HG03469 (cell line): ENCODE measurements around the gene SLC26A1.

ENCODE experiments used
- ATAC-seq: cut with Tn5 transposase; IDR thresholded peaks from one replicate; pipeline ENCODE4 v1.9.1; 2021; ENCODE audit warnings: mild to moderate bottlenecking, moderate library complexity, moderate number of reproducible peaks; ENCODE audit not compliant: unreplicated experiment

Gene SLC26A1, protein sequence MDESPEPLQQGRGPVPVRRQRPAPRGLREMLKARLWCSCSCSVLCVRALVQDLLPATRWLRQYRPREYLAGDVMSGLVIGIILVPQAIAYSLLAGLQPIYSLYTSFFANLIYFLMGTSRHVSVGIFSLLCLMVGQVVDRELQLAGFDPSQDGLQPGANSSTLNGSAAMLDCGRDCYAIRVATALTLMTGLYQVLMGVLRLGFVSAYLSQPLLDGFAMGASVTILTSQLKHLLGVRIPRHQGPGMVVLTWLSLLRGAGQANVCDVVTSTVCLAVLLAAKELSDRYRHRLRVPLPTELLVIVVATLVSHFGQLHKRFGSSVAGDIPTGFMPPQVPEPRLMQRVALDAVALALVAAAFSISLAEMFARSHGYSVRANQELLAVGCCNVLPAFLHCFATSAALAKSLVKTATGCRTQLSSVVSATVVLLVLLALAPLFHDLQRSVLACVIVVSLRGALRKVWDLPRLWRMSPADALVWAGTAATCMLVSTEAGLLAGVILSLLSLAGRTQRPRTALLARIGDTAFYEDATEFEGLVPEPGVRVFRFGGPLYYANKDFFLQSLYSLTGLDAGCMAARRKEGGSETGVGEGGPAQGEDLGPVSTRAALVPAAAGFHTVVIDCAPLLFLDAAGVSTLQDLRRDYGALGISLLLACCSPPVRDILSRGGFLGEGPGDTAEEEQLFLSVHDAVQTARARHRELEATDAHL

DNA sequence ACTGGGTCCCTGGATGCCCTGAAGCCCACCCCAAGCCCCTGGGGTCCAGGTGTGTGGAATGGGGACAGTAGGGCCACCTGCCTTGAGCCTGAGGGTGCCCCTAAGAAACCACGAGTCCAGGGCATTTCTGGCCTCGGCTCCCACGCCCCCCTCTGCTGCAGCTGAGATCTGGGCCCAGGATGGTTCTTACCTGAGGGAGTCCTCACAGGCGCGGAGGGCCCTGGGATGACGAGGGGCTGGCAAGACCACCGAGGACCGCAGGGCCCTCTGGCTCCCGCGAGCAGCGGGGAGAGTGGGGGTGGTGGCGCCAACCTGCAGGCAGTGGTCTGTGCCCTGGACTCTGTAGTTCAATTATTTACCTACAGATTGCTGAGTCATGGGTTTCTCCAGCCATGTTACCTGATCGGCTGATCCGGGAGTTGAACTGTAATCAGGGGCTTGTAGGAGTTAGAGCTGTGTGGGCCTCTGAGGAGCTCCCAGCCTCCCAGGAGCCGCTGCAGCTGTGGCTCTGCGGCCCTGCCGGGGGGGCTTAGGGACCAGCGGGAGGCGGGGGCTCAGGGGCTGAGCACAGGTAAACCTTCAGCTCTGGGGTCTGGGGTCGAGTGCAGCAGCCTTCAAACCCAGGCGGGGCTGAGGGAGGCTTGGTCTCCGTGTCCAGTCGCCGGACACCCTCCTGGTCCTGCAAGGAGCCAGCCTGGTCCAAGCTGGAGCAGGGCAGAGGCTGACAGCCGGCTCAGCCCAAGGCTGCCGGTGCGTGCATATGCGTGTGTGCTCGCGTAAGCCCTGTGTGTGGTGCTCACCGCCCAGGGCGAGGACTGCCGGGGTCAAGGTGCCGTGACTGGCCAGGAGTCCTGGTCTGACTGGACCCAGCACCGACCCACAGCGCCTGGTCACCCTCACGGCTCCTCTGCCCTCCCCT is at the start of gene SLC26A1:
Gene SLC26A1 (minus strand): TSS at position 294 of the 919 bp plus-strand sequence. CDS start 1,701 bp downstream, outside the sequence.
- ATAC-seq, result no peak

DNA sequence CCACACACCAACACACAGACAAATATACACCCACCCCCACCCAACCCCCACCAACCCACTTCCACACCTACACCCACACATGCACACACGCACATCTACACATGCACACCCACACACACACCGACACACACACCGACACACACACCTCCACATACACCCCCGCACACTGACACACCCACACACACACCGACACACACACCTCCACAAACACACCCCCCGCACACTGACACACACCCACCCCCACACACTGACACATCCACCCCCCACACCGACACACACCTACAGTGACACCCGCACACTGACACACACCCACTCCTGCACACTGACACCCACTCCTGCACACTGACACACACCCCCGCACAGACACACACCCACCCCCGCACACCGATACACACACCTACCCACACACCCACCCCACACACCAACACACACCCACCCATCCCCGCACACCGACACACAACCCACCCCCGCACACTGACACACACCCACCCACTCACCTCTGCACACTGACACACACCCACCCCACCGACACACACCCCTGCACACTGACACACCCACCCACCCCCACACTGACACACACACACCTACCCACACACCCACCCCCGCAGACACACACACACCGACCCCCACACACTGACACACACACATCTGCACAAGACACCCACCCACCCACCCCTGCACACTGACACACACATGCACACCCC is 49.3 kb upstream of the SLC26A1 start:
- no peak for ATAC-seq

DNA sequence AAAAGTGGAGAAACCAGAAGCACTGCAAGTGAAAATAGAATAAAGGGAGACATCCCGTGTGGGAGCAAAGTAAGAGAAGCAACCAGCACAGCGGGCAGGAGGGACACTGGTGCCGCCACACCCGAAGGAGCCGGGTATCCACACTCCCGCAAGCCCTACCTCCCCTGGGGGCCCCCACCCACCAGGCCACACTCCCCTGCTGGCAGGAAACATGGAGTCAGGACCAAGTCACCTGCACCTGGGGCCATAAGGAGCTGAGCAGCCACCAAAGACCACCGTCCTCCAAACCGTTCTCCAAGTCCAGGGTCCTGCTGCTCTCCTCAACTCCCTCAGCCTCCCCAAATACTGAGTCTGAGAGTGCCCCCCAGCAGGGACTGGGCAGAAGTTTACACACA is 48.7 kb upstream of the SLC26A1 start:
- ATAC-seq, result no peak

DNA sequence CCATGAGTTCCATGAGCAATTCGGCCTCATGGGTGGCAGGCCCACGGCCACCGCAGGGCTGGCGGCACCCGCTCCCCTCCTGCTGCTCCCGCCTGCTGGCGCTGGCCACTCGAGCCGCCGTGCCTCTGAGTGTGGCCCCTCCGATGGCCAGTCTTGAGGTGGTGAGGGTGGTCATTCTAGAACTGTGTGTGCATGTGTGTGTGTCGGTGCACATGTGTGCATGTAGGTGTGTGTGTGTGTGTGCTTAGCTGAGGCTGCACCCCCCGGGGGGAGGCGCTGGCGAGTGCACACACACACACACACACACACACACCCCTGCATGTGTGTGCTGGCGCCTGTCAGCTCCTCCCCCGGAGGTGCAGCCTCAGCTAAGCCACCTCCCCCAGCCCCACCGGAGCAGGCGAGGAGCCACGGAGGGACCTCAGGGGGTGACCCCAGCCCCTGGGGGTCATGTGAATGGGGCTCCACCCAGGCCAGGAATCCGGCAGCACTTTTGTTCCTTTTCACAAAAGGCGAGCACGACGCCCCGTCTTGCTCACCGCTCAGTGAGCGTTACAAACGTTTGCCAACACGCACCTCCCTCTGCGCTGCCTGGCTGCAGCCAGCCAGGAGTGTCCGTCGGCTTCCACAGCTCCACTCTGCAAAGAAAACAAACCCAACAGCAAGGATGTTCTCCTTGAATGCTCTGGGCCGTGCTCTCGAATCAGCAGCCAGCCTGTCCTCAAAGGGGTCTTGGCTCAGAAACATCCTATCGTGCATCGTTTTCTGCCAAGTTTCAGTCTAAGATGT is 48.1 kb upstream of the SLC26A1 start:
- ATAC-seq, result no peak

DNA sequence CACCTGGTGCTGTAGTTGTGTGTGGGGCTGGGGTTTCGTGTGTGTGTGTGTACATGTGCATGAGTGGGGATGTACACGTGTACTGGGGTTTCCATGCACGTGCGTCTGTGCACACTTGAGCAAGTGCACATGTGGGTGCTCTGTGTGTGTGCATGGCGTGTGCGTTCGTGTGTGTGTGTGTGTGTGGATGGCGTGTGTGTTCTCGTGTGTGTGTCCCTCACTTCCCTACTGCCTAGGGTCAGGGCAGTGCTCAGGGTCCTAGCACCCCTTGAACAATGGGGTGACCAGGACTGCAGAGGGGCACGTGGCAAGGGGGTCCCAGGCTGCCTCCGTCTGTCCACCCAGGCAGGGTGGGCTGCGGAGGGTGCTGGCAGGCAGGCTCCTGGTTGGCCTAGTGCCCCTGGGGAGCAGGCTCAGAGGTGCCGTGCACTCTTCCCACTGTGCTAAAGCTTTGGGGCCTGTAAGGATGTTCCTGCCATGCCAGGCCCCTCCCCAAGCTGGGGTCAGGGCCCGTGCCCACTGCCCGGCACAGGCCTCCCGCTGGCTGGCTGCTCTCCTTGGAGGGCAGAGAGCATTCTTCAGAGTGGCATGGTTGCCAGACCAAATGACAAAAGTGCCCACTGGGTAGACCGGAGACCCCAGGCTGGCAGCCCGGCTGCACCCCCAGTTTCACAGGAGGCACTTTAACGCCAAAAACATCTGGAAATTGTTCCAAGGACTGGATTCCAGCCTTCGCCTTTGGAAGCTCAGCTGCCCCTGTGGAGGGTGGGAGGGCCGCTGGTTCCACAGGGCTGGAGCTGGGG is 47.3 kb upstream of the SLC26A1 start:
- ATAC-seq, result no peak

DNA sequence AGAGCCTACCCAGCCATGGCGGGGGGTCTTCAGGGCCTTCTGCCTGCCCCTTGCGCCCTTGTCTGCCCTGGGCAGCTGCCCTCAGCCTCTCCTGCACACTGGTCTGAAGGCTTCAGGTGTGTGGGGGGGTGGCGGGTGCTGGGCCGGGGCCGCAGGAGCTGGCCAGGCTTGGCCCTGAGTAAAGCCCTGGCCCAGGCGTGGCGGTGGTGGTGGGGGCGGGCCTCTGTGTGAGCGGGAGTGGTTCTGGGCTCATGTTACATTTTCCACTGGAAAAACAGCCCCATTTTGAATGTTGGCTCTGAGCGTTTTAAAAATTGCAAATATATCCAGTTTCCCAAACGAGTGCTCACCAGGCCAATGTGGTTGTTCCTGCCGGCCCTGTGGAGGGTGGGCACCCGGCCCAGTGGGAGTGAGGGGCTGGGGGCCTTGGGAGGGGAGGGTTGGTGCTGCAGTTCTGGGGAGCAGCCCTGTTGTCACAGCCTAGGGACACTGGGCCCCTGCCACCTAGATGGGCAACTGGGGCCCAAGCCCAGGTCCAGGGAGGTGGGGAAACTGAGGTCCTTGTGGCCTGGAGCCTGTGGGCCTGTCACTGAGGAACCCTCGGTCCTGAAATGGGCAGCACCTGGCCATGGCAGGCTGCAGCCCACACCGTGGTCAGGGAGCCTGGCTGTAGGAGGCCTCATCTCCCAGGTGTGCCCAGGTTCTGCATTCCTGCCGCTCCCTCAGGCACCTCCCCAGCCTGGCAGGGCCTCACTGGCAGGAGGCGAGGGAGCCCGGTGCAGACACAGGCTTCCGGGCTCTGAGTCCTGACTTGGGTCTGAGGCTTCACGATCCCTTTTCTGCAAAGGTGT is 46.5 kb upstream of the SLC26A1 start:
- ATAC-seq, result no peak

DNA sequence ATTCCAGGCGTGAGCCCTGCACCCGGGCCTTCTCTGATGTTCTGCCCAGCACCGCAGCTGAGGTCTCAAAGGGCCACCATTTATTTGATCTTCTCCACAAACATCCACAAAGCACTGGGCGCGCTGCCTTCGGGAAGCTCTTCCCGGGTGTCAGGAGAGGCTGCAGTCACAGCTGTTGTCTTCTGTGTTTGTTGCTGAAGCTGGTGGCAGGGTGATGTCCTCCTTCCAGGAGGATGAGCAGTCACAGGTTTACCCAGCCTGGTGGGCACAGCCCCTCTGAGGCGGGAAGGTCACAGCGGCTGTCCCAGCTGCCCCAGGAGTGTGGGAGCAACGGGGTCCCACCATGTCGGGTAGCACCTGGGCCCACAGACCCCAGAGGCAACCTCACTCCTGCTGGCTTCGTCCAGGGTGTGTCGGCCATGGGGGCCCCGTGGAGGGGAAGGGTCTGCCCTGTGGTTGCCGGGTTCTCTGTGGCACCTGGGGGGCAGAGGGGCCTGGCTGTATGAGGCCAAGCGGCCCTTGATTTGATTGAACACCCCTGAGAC is 45.8 kb upstream of the SLC26A1 start:
- no peak for ATAC-seq

DNA sequence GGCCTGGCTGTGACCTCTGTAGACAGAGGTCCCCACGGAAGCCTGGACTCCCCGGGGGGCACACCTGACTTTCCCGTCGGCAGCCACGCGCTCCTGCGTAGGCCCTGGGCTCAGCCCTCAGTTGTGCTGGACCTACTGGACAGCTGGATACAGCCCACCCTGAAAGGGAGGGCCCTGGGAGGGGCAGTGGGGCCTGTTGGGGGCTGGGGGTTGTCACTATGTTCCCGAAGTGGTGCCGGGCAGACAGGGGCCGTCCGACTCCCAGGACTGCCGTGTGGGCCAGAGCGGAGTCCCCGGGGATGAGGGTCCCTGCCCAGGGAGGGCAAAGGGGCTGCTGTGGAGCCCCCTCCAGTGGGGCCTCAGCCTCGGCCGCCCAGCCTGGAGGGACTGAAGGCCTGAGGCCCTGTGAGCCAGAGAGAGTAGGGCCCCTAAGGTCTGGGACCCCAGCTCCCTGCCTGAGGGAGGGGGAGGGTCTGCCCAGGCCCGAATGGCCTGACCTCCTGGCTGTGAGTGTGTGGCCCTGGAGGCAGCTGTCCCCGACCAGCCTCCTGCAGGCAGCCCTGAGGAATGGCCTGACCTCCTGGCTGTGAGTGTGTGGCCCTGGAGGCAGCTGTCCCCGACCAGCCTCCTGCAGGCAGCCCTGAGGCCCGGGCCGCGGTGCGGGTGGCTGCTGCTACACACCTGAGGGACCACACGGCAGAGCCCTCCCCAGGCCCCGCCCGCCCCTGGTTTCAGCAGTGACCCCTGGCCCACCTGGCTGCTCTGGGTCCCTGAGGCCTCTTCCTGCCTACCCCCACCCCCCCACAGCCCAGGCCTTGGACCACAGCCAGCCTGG is 44.0 kb upstream of the SLC26A1 start:
- ATAC-seq, result no peak

DNA sequence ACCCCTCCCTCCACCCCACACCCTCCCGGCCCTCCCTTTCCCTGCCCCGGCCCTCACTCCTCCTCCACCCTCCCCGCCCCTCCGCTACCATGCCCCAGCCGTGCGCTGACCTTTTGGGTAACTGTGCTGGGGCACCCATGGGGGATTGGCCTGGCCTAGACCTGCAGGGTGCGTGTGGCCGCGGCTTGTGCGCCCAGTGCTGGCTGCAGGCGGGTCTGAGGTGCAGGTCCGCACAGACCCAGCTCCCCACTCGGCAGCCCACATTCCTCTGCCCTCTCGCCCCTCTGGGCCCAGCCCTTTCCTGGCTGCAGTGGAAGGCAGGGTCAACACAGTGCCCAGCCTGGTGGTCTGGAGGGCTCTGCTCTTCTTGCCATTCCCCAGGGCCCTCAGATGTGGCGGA is 42.9 kb upstream of the SLC26A1 start:
- no peak for ATAC-seq

DNA sequence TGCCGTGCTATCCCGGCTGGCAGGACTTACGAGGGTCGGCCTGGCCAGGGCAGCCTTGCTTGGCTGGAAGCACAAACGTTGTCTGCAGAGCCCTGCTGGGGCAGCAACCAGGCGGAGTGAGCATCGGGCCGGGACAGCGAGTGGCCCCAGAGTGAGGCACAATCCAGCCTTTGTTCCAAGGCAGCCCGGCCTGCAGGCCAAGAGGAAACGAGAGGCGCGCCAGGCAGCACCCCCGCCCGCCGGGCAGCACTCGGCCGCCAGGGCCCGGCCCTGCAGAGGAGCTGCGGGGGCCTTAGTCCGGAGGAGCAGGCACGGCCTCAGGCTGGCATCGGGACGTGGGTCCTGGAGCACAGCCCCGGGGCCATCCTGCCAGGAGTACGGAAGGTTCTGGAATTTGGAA is 42.3 kb upstream of the SLC26A1 start:
- no peak for ATAC-seq

DNA sequence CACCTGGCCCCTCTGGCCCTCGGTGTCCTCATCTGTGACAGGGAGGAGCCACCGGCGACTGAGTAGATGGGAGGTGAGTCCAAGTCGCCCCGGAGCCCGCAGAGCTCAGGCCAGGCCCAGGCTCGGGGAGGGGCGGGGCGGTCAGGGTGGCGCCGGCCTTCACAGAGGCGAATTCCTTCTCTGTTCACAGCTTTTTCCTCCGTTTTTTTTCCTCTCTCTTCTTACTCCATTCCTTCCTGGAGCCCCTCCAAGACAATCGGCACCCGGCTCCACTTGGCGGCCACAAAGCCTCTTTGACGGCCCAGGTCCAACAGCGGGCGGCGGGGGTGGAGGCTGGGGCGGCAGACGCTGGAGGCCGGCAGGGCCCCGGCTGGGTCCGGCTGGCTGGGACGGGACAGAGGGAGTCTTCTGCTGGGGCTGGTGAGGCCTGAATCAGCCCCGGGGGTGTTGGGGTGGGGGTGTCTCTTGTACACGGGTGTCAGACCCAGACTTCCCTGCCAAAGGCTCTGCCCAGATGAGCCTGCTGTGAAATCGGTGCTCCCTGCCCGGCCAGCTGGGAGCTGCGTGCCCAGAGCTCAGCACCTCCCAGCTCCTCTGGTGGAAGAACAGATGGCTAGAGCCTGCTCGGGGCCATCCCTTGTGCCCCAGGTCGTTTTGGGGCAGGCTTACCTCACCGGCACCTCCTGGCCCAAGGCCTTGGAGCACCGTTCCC is 40.8 kb upstream of the SLC26A1 start:
- no peak for ATAC-seq

DNA sequence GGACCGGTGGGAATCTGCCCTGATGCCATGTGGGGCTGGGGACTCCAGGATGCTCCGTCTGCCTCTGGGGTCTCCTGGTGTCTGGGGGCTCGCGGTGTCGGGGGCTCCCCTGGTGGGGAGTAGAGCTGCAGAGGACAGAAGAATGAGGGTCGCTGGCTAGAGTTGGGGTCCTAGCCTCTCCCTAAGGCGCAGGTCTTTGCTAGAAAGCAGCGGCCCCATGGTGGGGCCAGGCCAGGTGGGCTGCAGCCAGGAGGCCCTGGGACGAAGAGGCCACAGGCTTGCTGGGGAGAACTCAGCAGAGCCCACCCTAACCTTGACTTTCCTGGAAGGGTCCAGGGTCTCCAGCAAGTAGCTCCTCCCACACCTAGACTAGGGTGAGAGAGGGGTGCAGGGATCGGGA is 39.7 kb upstream of the SLC26A1 start:
- ATAC-seq, result no peak

DNA sequence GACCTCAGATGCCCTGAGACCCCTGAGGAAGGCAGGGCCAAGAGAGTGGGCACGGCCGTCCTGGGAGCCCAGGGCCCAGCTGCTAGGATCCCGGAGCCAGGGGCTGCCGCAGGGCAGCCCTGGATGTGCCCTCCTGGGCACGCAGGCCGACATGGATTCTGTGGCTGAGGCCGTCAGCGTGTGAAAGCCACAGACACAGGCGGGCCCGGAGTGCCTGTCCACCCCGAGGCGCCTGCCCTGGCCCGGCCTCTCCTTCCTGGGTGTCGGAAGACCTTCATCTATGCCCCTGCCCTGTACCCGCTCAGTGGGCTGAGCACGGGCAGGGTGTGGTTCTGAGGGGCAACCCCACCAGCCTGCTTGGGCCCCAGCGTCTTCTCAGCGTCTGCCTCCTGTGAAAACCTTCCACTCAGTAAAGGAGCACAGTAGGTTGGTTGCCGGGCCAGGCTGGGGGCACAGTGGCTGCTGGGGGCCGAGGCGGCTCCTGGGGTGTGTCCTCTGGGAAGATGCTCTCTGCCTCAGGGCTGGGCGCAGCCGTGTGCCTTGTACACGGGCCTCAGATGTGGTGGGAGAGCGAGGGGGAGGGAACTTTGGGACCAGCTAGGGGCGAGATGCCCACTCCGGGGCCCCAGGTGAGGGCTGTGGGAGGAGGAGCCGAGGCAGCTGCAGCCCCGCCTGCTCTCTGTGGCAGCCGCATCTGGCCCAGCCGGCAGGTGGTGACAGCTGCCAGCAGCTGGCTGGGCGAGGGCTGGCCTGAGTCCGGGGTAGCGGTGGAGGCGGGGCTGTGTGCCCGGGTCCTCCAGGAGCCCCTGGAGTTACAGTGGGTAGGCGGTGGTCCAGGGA is 39.0 kb upstream of the SLC26A1 start:
- ATAC-seq, result no peak

DNA sequence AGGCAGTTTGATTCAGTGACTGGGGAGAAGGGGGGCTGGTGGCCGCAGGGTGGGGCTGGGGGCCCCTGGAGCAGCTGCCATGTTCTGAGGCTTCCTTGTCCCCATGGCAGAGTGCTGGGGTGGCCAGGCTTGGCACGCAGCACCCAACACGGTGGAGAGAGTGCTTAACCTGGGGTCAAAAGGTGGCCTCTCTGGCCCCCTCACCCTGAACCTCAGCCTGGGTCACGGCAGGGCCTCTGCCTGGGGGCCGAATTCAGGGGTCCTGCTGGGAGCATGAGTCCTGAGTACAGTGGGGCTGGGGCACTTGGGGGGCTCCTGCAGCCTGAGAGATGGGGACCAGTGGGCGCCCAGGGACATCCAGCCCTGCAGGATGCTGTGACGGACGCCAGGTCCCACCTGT is 38.1 kb upstream of the SLC26A1 start:
- ATAC-seq, result no peak

DNA sequence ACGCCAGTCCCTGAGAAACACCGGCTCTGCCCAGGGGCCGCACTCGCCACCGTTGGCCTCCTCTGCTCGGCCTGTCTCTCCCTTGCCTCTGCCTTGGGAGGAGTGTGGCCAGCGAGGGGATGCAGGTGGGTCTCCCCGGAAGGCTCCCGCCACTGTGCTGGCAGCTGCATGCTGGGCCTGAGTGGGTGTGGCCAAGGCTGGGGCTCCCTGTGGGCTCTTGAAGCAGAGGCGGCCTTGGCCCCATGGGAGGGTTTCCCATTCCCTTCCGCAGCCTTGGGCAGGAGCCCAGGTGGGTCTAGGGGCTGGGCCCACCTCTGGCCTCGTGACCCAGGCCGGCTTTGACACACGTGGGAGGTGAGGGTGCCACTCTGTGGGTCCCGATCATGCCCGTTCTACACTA is 37.4 kb upstream of the SLC26A1 start:
- ATAC-seq, result no peak
